Adipocyte (in vitro differentiated cells): Measurements from ENCODE around the gene R3HDM2.

Experiments used
- DNase-seq: peaks from one replicate; pipeline ENCODE4 v3.0.0-alpha.2; 2015; ENCODE audit warnings: low read depth
- H3K27me3 ChIP-seq: replicated peaks from 2 replicates; pipeline ENCODE4 v1.7.0; 2013; ENCODE audit warnings: mild to moderate bottlenecking, low read length, moderate library complexity; ENCODE audit not compliant: control insufficient read depth, insufficient read depth
- H3K36me3 ChIP-seq: 2 replicates; pipeline ENCODE4 v1.7.0; 2013; ENCODE audit warnings: low read length, mild to moderate bottlenecking, moderate library complexity; ENCODE audit not compliant: control insufficient read depth, insufficient read depth, severe bottlenecking
- H3K4me1 ChIP-seq: 2 replicates; pipeline ENCODE4 v1.7.0; 2013; ENCODE audit warnings: mild to moderate bottlenecking, low read length, moderate library complexity; ENCODE audit not compliant: control insufficient read depth, insufficient read depth
- H3K4me3 ChIP-seq: 2 replicates; pipeline ENCODE4 v1.7.0; 2013; ENCODE audit warnings: mild to moderate bottlenecking, low read length, moderate library complexity
- H3K9ac ChIP-seq: 2 replicates; pipeline ENCODE4 v1.7.0; 2013; ENCODE audit warnings: mild to moderate bottlenecking, low read length, moderate library complexity
- H3K9me3 ChIP-seq: 2 replicates; pipeline ENCODE4 v1.7.0; 2013; ENCODE audit warnings: mild to moderate bottlenecking, low read length, moderate library complexity; ENCODE audit not compliant: control insufficient read depth

The R3HDM2 gene

DNA sequence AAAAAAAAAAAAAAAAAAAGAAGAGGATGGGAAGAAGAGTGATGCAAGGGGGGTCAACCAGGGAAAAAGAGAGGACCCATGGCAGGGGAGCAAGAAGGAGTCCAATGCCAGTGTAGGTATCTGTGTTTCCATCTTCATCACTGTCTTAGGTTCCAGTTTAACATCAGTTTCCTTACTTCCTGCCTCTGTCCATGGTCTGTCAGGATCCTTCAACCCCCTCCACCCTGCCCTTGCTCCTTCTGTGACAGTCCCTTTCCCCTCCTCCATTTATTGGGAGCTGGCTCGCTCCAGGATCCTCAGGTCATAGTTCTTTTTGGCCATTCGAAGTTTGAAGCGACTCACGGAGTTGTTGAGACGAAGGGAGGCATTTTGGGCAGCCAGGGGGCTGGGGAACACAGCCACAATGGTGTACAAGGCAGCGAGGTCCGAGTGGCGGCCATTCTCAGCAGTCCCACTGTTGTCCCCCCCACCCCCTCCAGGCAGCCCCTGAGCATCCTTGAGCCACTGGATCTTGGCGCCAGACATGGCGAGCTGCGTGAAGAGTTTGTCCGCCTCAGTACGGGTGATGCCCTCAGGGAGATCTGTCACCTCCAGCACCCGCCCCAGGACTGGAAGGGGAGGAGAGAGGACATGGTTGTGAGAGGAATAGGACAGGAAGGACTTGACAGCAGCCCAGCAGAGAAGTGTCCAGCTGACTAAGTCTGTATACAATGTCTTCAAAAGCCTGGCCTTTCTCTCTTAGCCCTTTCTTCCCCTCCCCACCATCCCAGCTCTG is 176.2 kb downstream of the R3HDM2 start:
- Histone ChIP-seq H3K36me3 (peaks cover 43% of the 10 kb centered on the region), H3K9ac (no peak overlapping the region), H3K4me3 (no peak overlapping the region), H3K9me3 (no peaks in the 10 kb centered on the region), H3K4me1 (no peaks in the 10 kb centered on the region), H3K27me3 (no peaks in the 10 kb centered on the region)
- DNase-seq: no peak

DNA sequence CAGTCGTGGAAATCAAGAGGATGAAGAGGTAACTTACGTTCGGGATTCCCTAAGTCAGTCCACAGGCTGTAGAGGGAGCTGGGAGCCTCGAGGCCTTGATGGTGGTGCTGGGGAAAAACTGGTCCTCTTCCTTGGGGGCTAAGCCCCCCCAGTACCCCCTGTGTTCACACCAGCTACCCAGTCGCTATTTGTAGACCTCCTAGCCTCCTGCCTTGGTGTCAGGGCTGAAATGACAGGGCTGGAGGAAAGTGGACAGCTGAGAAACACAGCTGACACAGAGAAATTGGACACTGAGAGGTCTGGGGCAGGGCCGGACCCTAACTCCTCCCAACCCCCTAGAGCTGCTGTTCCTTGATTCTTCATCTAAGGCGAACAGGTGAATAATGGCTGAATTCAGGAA is 179.9 kb downstream of the R3HDM2 start, which contains the start of gene STAC3:
STAC3 (minus strand) TSS at position 232 of the 400 bp plus-strand sequence. CDS start 1,551 bp downstream, outside the sequence.
- Histone ChIP-seq H3K9me3 (no peaks in the 10 kb centered on the region), H3K9ac (no peak within 1 kb of the TSS), H3K4me1 (peaks cover 9% of the 10 kb centered on the region), H3K4me3 (no peak within 1 kb of the TSS), H3K36me3 (peaks cover 8% of the 10 kb centered on the region), H3K27me3 (no peaks in the 10 kb centered on the region)
- no peak for DNase-seq

DNA sequence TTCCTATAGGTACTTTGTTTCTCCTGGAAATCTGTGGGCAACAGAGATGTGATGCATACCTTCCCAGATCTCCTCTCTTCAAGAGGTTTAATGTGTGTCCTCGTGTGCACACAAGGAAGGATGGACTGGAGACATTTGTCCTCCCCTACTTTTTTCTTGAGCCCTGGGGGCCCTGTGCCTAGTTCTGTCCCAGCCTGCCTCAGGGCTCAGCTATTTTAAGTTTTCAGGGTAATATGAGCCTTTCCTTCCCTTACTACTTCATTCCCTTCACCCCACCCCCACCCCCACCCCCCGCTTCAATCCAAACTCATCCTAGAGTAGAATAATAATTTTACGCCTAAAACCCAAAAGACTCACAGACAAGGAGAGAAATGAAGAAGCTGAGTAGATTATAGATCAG is 180.3 kb downstream of the R3HDM2 start:
- peaks cover 9% of the 10 kb centered on the region for H3K4me1 ChIP-seq
- no peak overlapping the region for H3K4me3 ChIP-seq
- no peak for DNase-seq
- H3K9me3 ChIP-seq: no peaks in the 10 kb centered on the region
- H3K9ac ChIP-seq: no peak overlapping the region
- no peaks in the 10 kb centered on the region for H3K27me3 ChIP-seq
- H3K36me3 ChIP-seq: peaks cover 4% of the 10 kb centered on the region

DNA sequence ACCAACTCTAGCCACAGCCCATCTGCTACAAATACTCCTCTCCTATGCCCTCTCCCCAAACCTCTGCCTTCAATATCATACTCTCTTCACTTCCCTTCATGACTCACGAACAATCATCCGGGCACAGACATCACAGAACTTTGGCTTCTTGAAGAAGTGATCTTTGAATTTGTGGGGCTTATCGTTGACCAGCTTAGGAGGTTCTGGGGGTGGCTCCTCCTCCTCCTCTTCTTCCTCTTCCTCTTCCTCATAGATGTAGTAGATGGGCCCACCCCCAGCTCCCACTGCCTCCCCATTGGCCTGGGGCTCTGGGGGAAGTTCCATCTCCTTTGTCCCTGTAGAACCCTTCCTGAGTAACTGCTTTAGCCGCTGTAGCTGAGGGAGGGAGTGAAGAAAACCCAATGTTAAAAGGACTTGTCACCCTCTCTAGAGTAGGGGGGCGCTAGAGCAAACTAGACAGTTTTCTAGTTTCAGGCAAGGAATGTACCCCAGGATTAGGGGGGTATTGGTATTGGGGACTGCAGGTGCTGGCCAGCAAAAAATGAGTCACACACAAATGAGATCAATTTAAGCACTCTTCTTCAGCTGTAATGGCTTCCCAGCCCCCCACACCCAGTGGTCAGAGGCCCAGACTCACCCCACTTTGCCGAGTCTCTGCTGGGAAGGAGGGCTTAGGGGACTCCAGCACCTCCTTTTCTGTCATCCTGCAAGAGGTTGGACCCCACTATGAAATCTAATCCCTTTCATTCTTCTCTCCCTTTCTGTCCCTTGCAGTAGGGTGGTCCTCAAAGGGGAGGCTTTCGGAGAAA is 181.7 kb downstream of the R3HDM2 start:
- DNase-seq: no peak
- no peak overlapping the region for H3K4me3 ChIP-seq
- no peaks in the 10 kb centered on the region for H3K27me3 ChIP-seq
- H3K4me1 ChIP-seq: peaks cover 12% of the 10 kb centered on the region
- H3K9me3 ChIP-seq: no peaks in the 10 kb centered on the region
- no peaks in the 10 kb centered on the region for H3K36me3 ChIP-seq
- H3K9ac ChIP-seq: no peak overlapping the region

- no peaks in the 10 kb centered on the region for H3K36me3 ChIP-seq
- peaks cover 2% of the 10 kb centered on the region for H3K27me3 ChIP-seq
- H3K9ac ChIP-seq: no peak overlapping the region
- peaks cover 16% of the 10 kb centered on the region for H3K4me1 ChIP-seq
- H3K4me3 ChIP-seq: no peak overlapping the region
- no peak for DNase-seq
- H3K9me3 ChIP-seq: no peaks in the 10 kb centered on the region
Observed at GRCh38 chr12:57247041-57247440, 183.8 kb downstream of the R3HDM2 start.

- H3K9me3 ChIP-seq: no peaks in the 10 kb centered on the region
- H3K36me3 ChIP-seq: no peaks in the 10 kb centered on the region
- H3K4me1 ChIP-seq: peaks cover 37% of the 10 kb centered on the region
- H3K9ac ChIP-seq: no peak overlapping the region
- no peak overlapping the region for H3K4me3 ChIP-seq
- peaks cover 4% of the 10 kb centered on the region for H3K27me3 ChIP-seq
- no peak for DNase-seq
Observed at GRCh38 chr12:57244312-57244696, 186.5 kb downstream of the R3HDM2 start.

DNA sequence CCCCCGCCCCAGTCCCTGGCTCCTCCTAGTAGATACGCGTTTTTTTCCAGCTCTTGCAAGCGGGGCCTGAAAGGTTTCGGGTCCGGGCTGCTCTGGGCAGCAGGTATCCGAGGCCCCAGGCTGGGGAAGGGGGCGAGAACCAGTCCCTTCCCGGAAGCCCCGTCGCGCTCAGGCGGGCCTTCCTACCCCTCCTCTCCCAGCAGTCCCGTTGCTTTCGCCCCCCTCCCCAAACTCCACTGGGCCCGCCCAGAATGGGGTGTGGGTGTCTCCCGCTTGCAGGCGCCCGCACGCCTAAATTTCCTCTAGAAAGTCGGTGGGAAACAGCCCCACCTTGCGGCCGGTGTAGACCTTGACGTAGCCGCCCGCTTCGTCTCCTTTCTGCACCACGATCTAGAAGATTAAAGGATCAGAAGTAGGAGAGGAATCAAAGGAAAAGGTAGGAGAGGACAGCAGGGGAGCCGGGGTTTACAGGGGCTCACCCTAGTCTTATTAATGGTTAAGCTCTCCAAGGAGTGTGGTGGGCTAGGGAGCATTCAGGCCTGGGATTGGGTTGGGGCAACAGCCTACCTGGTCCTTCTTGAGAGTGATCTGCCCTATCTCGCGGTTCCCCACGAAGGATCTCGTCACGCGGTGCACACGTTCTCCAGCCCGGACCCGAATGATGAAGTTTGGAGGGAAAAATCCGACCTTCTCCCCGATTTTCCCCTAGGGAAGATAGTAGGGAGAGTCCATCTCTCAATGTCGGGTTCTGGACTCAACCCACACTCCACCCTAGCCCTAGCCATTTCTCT is 187.1 kb downstream of the R3HDM2 start:
- Histone ChIP-seq H3K4me1 (peaks cover 34% of the 10 kb centered on the region), H3K36me3 (no peaks in the 10 kb centered on the region), H3K27me3 (peaks cover 4% of the 10 kb centered on the region), H3K4me3 (no peak overlapping the region), H3K9ac (no peak overlapping the region), H3K9me3 (no peaks in the 10 kb centered on the region)
- DNase-seq: peak; percentile 93

DNA sequence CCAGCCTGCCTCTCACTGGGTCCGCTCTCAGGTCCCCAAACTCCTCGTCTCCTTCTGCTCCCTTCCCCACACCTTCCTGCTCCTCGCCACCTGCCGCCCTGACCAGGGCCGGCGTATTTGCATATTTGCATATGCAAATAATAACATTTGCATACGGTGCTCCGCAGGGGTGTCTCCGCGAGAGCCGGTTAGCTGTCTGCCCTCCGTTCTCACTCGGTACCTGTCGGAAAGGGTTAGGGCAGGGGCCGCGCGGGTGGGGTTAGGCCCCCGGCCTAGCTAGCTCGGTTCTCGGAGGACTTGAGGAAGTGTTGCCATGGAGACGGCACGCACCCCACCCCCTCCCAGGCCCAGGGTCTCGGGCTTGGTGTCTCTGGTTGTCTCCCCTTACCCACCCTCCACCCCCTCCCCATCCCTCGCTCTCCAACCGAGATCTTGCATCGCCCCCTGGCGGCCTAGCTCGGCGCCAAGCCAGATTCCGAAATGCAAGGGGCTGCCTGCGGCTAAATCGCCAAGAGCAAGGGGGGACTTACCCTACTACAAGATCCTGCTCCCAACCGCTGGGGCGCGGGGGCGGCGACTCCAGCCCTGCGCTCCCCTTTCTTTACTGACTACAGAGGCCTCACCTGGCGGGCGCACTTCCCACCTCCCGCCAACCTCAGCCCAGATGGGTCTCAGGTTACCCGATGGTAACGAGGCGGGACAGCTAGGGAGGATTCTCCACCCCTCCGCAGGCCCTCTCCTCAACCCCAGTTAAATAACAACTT is 188.0 kb downstream of the R3HDM2 start:
- Histone ChIP-seq H3K9me3 (no peaks in the 10 kb centered on the region), H3K27me3 (peaks cover 4% of the 10 kb centered on the region), H3K36me3 (no peaks in the 10 kb centered on the region), H3K9ac (no peak overlapping the region), H3K4me1 (peaks cover 35% of the 10 kb centered on the region), H3K4me3 (no peak overlapping the region)
- peak; percentile 80 for DNase-seq

DNA sequence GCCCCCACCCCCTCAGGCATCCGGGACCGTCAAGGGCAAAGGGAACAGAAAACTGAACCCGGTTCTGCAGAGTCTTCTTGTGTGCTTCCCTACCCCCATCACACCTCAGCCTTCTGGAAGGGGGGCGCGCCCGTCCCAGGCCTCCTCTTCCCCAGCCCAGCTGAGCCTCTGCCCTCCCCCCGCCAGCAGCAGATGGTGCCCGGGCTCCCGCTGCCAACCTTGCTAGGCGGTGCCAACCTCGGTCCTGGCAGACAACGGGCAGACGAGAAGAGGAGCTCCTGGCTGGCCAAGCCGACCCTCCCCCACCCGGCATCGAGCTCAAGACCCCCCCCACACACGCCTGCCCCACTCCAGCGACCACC is 188.5 kb downstream of the R3HDM2 start:
- no peak for DNase-seq
- Histone ChIP-seq H3K9ac (no peak overlapping the region), H3K36me3 (no peaks in the 10 kb centered on the region), H3K4me3 (no peak overlapping the region), H3K4me1 (peaks cover 35% of the 10 kb centered on the region), H3K27me3 (peaks cover 4% of the 10 kb centered on the region), H3K9me3 (no peaks in the 10 kb centered on the region)

DNA sequence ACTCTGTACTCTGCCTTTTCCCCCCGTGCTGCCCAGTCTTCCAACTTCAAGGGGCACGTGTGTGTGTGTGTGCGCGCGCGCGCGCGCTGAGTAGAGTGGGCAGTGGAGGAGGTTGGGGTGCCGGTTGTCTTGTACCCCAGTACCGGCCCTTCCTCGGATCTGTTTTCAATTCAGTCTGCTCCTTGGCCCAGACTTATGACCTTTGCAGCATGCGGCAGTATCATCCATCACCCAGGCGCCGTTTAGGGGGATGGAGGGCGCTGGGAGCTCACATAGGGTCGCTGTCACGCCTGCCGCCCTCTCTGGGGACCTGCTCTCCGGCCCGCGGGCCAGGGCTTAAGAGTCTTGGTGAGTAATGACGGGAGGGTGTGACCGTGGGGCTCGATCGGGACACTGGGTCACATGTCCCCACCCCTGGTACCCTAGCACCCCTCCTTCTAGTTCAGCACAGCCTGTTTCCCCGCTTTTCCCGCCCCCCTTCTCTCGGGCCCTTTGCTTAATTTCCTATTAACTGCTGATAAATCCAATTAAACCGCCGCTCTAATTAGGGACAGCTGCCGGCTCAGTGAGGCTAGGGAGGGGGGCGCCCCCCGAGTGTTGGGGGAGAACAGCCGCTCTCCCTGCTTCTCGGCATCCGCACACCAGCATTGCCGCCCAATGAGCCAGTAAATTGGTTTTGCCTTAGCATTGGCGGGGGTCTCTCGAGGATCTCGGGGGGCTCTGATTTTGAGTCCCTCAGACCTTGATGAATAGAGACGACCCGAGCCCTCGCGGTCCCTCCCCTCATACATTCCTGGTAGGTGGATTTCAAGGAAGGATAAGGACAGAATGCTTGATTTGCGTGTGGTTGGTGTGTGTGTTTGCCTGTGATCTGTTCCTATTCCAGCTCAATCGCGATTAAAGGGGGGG is 189.2 kb downstream of the R3HDM2 start:
- Histone ChIP-seq H3K9ac (peak overlapping the region; percentile 91), H3K9me3 (no peaks in the 10 kb centered on the region), H3K27me3 (peaks cover 4% of the 10 kb centered on the region), H3K4me1 (peaks cover 35% of the 10 kb centered on the region), H3K36me3 (no peaks in the 10 kb centered on the region), H3K4me3 (peak overlapping the region; percentile 81)
- peak; percentile 42 for DNase-seq
